Small intestine (tissue), 7 donors: Measurements from ENCODE around the gene ARHGAP33. TPM values are rescaled to one million over a fixed set of nuclear protein-coding genes. Genes with fewer than 3 reads are reported as not detected.
A peak's percentile ranks its signal among the peaks of the same experiment; 100 is the strongest.

Source experiments
- DNase-seq, 2 donors: peaks; one replicate each; pipeline versions ENCODE4 v3.0.0 to v3.0.0-alpha.2; 2013
- FAIRE-seq: peaks from 2 replicates; lab custom pipeline; 2012; peaks lifted over from hg19 to GRCh38; lab: Jason Lieb, UNC
- H3K27ac ChIP-seq, 3 donors: one replicate each; pipeline ENCODE4 v1.5.1; 2013; ENCODE audit warnings: low read length in 2 of 3, mild to moderate bottlenecking in 2 of 3, control low read depth in 1 of 3, inconsistent platforms in 1 of 3, low read depth in 1 of 3, moderate library complexity in 1 of 3
- H3K27me3 ChIP-seq, 3 donors: one replicate each; pipeline ENCODE4 v1.6.1; 2013; ENCODE audit warnings: low read length in 3 of 3, inconsistent platforms in 1 of 3; ENCODE audit not compliant: control insufficient read depth in 3 of 3, insufficient read depth in 3 of 3
- H3K36me3 ChIP-seq, 3 donors: one replicate each; pipeline ENCODE4 v1.6.1; 2013; ENCODE audit warnings: low read length in 3 of 3, inconsistent platforms in 1 of 3, low read depth in 1 of 3, mild to moderate bottlenecking in 1 of 3, moderate library complexity in 1 of 3; ENCODE audit not compliant: control insufficient read depth in 3 of 3, insufficient read depth in 2 of 3
- H3K4me1 ChIP-seq, 3 donors: one replicate each; pipeline ENCODE4 v1.6.1; 2013; ENCODE audit warnings: low read length in 2 of 3, inconsistent platforms in 1 of 3, low read depth in 1 of 3, mild to moderate bottlenecking in 1 of 3, moderate library complexity in 1 of 3; ENCODE audit not compliant: control insufficient read depth in 3 of 3, insufficient read depth in 2 of 3
- H3K4me3 ChIP-seq, 3 donors: one replicate each; pipeline ENCODE4 v1.5.1; 2013; ENCODE audit warnings: low read length in 3 of 3, control low read depth in 1 of 3, inconsistent platforms in 1 of 3, low read depth in 1 of 3, mild to moderate bottlenecking in 1 of 3, moderate library complexity in 1 of 3
- H3K9me3 ChIP-seq, 2 donors: one replicate each; pipeline ENCODE4 v1.6.1; 2013; ENCODE audit warnings: low read depth in 1 of 2, low read length in 1 of 2; ENCODE audit not compliant: control insufficient read depth in 2 of 2, insufficient read depth in 1 of 2
- WGBS, 3 donors: extraction: QIAGEN DNeasy Blood & Tissue Kit; methylation state at CpG; one replicate each; pipeline ENCODE4 v1.1.7; 2013; 5-methylcytosine and 5-hydroxymethylcytosine counted together
- polyA plus RNA-seq, 4 donors: library from polyadenylated mRNA; stranded (reverse) in 3 of 4; unstranded in 1 of 4; fragments of 200-250 nt in 3 of 4; fragments of 120-200 nt in 1 of 4; gene quantifications; one replicate each; pipeline versions ENCODE4 v1.2.1 to v1.2.3, GENCODE V29; 2013
- donor health status: healthy with polysubstance abuse.
- donor health status: control.
- donor health status: control.
- donor health status: Bipolar disorder and iron deficiency.
- donor health status: healthy.

The ARHGAP33 gene
- polyA plus RNA-seq, 4 donors, result 1.1 to 16.2 (median 5.0) TPM

GRCh38 chr19:35751839-35752745 lies 23.3 kb upstream of the ARHGAP33 start:
- no peak overlapping the region for H3K4me3 ChIP-seq
- H3K27me3 ChIP-seq, result peaks cover 0 to 23% (median 0%) of the 10 kb centered on the region in 3 donors
- H3K27ac ChIP-seq, result no peak overlapping the region
- H3K4me1 ChIP-seq, result peaks cover 0 to 26% (median 10%) of the 10 kb centered on the region in 3 donors
- H3K9me3 ChIP-seq, result no peaks in the 10 kb centered on the region
- H3K36me3 ChIP-seq, result peaks cover 0 to 40% (median 10%) of the 10 kb centered on the region in 3 donors
- 89 to 91% (median 90%) methylated on average over 14 of the region's 14 CpGs for WGBS, 3 donors
- no peak for DNase-seq
- no peak for FAIRE-seq

GRCh38 chr19:35752746-35753350 lies 22.5 kb upstream of the ARHGAP33 start:
- Histone ChIP-seq H3K36me3 (peaks cover 0 to 40% (median 10%) of the 10 kb centered on the region in 3 donors), H3K27ac (no peak overlapping the region), H3K27me3 (peaks cover 0 to 24% (median 0%) of the 10 kb centered on the region in 3 donors), H3K4me3 (no peak overlapping the region), H3K9me3 (no peaks in the 10 kb centered on the region), H3K4me1 (peaks cover 0 to 30% (median 11%) of the 10 kb centered on the region in 3 donors)
- WGBS, 3 donors, result 95 to 96% (median 96%) methylated on average over 20 of the region's 20 CpGs
- DNase-seq (no peak), FAIRE-seq (no peak)

GRCh38 chr19:35753634-35754369 lies 21.6 kb upstream of the ARHGAP33 start:
- peaks cover 0 to 24% (median 0%) of the 10 kb centered on the region in 3 donors for H3K27me3 ChIP-seq
- peaks cover 0 to 30% (median 13%) of the 10 kb centered on the region in 3 donors for H3K4me1 ChIP-seq
- no peak for FAIRE-seq
- H3K4me3 ChIP-seq, result no peak overlapping the region
- DNase-seq, result no peak
- H3K27ac ChIP-seq, result peak overlapping the region in 1 of 3 donors; percentile 90
- peaks cover 0 to 40% (median 10%) of the 10 kb centered on the region in 3 donors for H3K36me3 ChIP-seq
- 91 to 95% (median 94%) methylated on average over 20 of the region's 20 CpGs for WGBS, 3 donors
- no peaks in the 10 kb centered on the region for H3K9me3 ChIP-seq

- Histone ChIP-seq H3K27ac (peak overlapping the region in 1 of 3 donors; percentile 90), H3K4me3 (no peak overlapping the region), H3K9me3 (no peaks in the 10 kb centered on the region), H3K36me3 (peaks cover 0 to 41% (median 10%) of the 10 kb centered on the region in 3 donors), H3K27me3 (peaks cover 0 to 24% (median 0%) of the 10 kb centered on the region in 3 donors), H3K4me1 (peaks cover 0 to 30% (median 15%) of the 10 kb centered on the region in 3 donors)
- FAIRE-seq (no peak), DNase-seq (no peak)
- 83 to 88% (median 87%) methylated on average over 13 of the region's 13 CpGs for WGBS, 3 donors
Measured at GRCh38 chr19:35754370-35755130, 20.8 kb upstream of the ARHGAP33 start.

- H3K9me3 ChIP-seq, result no peaks in the 10 kb centered on the region
- DNase-seq, result no peak
- peaks cover 0 to 46% (median 10%) of the 10 kb centered on the region in 3 donors for H3K36me3 ChIP-seq
- no peak for FAIRE-seq
- 33 to 41% (median 41%) methylated on average over 14 to 17 of the region's 17 CpGs for WGBS, 3 donors
- H3K27ac ChIP-seq, result peak overlapping the region in 2 of 3 donors; percentile 17 to 90
- peaks cover 0 to 30% (median 15%) of the 10 kb centered on the region in 3 donors for H3K4me1 ChIP-seq
- H3K4me3 ChIP-seq, result peak overlapping the region in 2 of 3 donors; percentile 10 to 27
- peaks cover 0 to 24% (median 0%) of the 10 kb centered on the region in 3 donors for H3K27me3 ChIP-seq
Measured at GRCh38 chr19:35755131-35755549, 20.2 kb upstream of the ARHGAP33 start.

- FAIRE-seq, result no peak
- peaks cover 0 to 30% (median 15%) of the 10 kb centered on the region in 3 donors for H3K4me1 ChIP-seq
- DNase-seq, result peak; percentile 47 to 60
- peaks cover 0 to 47% (median 10%) of the 10 kb centered on the region in 3 donors for H3K36me3 ChIP-seq
- peak overlapping the region in 2 of 3 donors; percentile 27 to 70 for H3K4me3 ChIP-seq
- peaks cover 0 to 24% (median 0%) of the 10 kb centered on the region in 3 donors for H3K27me3 ChIP-seq
- peak overlapping the region in 2 of 3 donors; percentile 64 to 90 for H3K27ac ChIP-seq
- WGBS, 3 donors, result 13 to 15% (median 15%) methylated on average over 55 to 74 of the region's 74 CpGs
- H3K9me3 ChIP-seq, result no peaks in the 10 kb centered on the region
Measured at GRCh38 chr19:35755550-35756376, 19.6 kb upstream of the ARHGAP33 start.
